Measurements from ENCODE around the gene EPB41L1. TPM values are rescaled to one million over a fixed set of nuclear protein-coding genes. Genes with fewer than 3 reads are reported as not detected.
A peak's percentile ranks its signal among the peaks of the same experiment; 100 is the strongest.

The EPB41L1 gene
- total RNA-seq, 1 experiment from 2014 or later: 8.6 TPM

- Histone ChIP-seq H3K27ac (ENCODE audit: low read length) (no peak overlapping the region), H3K9me3 (ENCODE audit: control insufficient read depth, insufficient read depth, low read depth, low read length) (no peaks in the 10 kb centered on the region), H3K4me3 (ENCODE audit: low read depth in 2 of 2, low read length in 2 of 2) (no peak overlapping the region), H3K4me1 (ENCODE audit: control insufficient read depth, insufficient read depth, low read length) (no peaks in the 10 kb centered on the region), H3K27me3 (ENCODE audit: control insufficient read depth, insufficient read depth, low read length) (peaks cover 3% of the 10 kb centered on the region; the same call in 1 of the 2 replicates), H3K36me3 (ENCODE audit: control insufficient read depth, insufficient read depth, low read length) (no peaks in the 10 kb centered on the region)
- BruUV-seq (replicated peaks): no TSS peak
- peak; percentile 81 for ATAC-seq
- peak; percentile 12 for DNase-seq (ENCODE audit: low read depth, low spot score)
- TF ChIP-seq POLR2AphosphoS5 (IDR thresholded peaks at IDR 0.05; ENCODE audit: low read depth, low read length) (no peak), REST (IDR thresholded peaks at IDR 0.05; ENCODE audit: insufficient read depth in 1 of 2, low read depth in 2 of 2, low read length in 1 of 2) (no peak), TCF7L2 (IDR thresholded peaks at IDR 0.05; ENCODE audit: low read depth, low read length) (no peak), SIN3A (IDR thresholded peaks at IDR 0.05; ENCODE audit: borderline replicate concordance, insufficient read depth, low read depth, low read length) (no peak)
- TF ChIP-seq, protein P1, sequence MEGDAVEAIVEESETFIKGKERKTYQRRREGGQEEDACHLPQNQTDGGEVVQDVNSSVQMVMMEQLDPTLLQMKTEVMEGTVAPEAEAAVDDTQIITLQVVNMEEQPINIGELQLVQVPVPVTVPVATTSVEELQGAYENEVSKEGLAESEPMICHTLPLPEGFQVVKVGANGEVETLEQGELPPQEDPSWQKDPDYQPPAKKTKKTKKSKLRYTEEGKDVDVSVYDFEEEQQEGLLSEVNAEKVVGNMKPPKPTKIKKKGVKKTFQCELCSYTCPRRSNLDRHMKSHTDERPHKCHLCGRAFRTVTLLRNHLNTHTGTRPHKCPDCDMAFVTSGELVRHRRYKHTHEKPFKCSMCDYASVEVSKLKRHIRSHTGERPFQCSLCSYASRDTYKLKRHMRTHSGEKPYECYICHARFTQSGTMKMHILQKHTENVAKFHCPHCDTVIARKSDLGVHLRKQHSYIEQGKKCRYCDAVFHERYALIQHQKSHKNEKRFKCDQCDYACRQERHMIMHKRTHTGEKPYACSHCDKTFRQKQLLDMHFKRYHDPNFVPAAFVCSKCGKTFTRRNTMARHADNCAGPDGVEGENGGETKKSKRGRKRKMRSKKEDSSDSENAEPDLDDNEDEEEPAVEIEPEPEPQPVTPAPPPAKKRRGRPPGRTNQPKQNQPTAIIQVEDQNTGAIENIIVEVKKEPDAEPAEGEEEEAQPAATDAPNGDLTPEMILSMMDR (IDR thresholded peaks at IDR 0.05): peak; percentile 77
- ChIA-PET CTCF (interaction anchor here (0.6 to 1.6 kb wide), 4 partner anchors 126 to 166 kb away, joined by 3 to 21 read pairs (median 8); no protein-coding TSS in a partner anchor), POLR2A (no interaction called here)
- in situ Hi-C loops (cut with HindIII; ENCODE audit: low pct_unique_long_range_greater_than_20kb, low sequenced_read_pairs) (no loop called here), intact Hi-C loops (cut with micrococcal nuclease; ENCODE audit: unreplicated experiment) (loop anchor here (1.0 kb wide), 1 partner anchor 166 kb away; no protein-coding TSS in a partner anchor)
Observed at GRCh38 chr20:36273414-36274180, 119.1 kb downstream of the EPB41L1 start.

DNA sequence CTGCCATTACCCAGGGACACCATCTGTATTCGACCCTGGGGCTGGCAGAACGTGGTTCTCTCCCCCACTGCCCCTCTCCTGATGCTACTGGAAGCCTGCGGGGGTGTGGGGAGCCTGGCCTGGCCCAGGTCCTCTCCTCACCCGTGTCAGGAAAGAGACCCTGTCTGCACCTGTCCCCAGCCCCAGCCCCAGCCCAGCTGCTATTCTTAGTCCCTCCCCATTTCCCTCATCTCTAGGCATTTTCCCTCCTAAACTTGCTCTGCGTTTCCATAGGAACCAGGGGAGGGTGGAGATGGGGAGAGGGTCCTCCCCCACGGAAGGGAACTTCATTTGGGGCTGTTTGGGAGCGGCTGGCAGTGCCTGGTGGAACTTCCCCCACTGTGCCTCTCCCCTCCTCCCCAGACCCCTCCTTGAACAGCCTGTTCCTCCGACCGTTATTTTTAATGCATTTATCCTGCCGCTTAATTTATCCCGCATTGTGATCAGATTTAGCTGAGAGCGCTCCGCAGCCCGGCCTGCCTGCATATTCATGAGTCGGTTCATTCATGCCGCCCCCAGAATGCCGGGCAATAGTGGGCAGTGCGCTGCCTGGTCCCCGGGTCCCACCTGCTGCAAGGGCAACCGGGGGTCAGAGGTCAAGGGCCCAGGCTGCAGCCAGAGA lies 119.8 kb downstream of the EPB41L1 start:
- DNase-seq (ENCODE audit: low read depth, low spot score) (no peak), ATAC-seq (no peak)
- intact Hi-C loops (cut with micrococcal nuclease; ENCODE audit: unreplicated experiment): no loop called here
- peaks cover 3% of the 10 kb centered on the region; the same call in 1 of the 2 replicates for H3K27me3 ChIP-seq (ENCODE audit: control insufficient read depth, insufficient read depth, low read length)
- in situ Hi-C loops (cut with HindIII; ENCODE audit: low pct_unique_long_range_greater_than_20kb, low sequenced_read_pairs): no loop called here
- no peaks in the 10 kb centered on the region for H3K4me1 ChIP-seq (ENCODE audit: control insufficient read depth, insufficient read depth, low read length)
- H3K36me3 ChIP-seq (ENCODE audit: control insufficient read depth, insufficient read depth, low read length): no peaks in the 10 kb centered on the region
- H3K9me3 ChIP-seq (ENCODE audit: control insufficient read depth, insufficient read depth, low read depth, low read length): no peaks in the 10 kb centered on the region
- TF ChIP-seq REST (IDR thresholded peaks at IDR 0.05; ENCODE audit: insufficient read depth in 1 of 2, low read depth in 2 of 2, low read length in 1 of 2): no peak
- TF ChIP-seq POLR2AphosphoS5 (IDR thresholded peaks at IDR 0.05; ENCODE audit: low read depth, low read length): no peak
- no peak for TF ChIP-seq TCF7L2 (IDR thresholded peaks at IDR 0.05; ENCODE audit: low read depth, low read length)
- TF ChIP-seq, protein P1 (IDR thresholded peaks at IDR 0.05): no peak
- no peak for TF ChIP-seq SIN3A (IDR thresholded peaks at IDR 0.05; ENCODE audit: borderline replicate concordance, insufficient read depth, low read depth, low read length)
- H3K4me3 ChIP-seq (ENCODE audit: low read depth in 2 of 2, low read length in 2 of 2): no peak overlapping the region
- CTCF ChIA-PET: interaction anchor here (0.6 to 1.6 kb wide), 4 partner anchors 118 to 165 kb away, joined by 3 to 21 read pairs (median 8); no protein-coding TSS in a partner anchor
- BruUV-seq (replicated peaks): no TSS peak
- POLR2A ChIA-PET: no interaction called here
- no peak overlapping the region for H3K27ac ChIP-seq (ENCODE audit: low read length)

Data from Panc1 (cell line).